ENCODE data around the gene PCDHA1. TPM values are rescaled to one million over a fixed set of nuclear protein-coding genes. Genes with fewer than 3 reads are reported as not detected.

The PCDHA1 gene
- polyA plus RNA-seq, 1 of the 3 experiments (the other 2 are of a cell fraction): 0.16 TPM

DNA sequence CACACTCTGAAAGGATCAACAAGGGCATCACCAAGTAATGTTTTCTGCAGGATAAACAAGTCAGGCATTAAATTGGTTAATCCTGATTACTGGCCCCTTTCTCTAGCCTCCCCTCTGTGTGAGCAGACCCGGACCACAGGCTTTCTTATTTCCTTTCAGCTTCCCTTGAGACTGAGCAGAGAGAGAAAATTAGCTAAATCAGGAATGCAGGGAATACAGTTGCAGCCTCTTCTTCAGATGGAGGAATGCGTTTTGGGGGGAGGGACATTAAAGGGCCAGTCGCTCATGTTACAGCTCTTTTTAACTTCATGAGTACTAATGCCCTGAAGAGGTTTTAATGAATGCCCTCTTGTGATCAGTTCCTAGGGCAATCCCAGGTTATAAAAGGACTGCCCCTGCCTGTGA is 200.2 kb downstream of the PCDHA1 start (continued):
- TF ChIP-seq CTCF (IDR thresholded peaks at IDR 0.05): no peak
- TF ChIP-seq TEAD4 (IDR thresholded peaks at IDR 0.05; ENCODE audit: borderline replicate concordance, insufficient read depth): no peak
- TF ChIP-seq RCOR1 (IDR thresholded peaks at IDR 0.05; ENCODE audit: low read length): no peak
- TF ChIP-seq JUND (IDR thresholded peaks at IDR 0.05): no peak
- TF ChIP-seq NRF1 (IDR thresholded peaks at IDR 0.05; ENCODE audit: low read depth, low read length): no peak
- no peak for TF ChIP-seq TAF1 (IDR thresholded peaks at IDR 0.05; ENCODE audit: borderline replicate concordance, low read depth, low read length)

GRCh38 chr5:140988100-140988499 is 202.2 kb downstream of the PCDHA1 start:
- Histone ChIP-seq H3K27ac (ENCODE audit: low read depth in 2 of 2, low read length in 1 of 2) (no peak overlapping the region; a peak in 1 of 4 replicates), H3F3A (replicated peaks; ENCODE audit: insufficient read depth) (no peaks in the 10 kb centered on the region), H3K9me2 (no peaks in the 10 kb centered on the region), H3K36me3 (replicated peaks in 1 of 2; ENCODE audit: control insufficient read depth in 1 of 2, insufficient read depth in 2 of 2, low read length in 1 of 2) (peaks cover 0 to under 1% of the 10 kb centered on the region in 2 experiments), H3K4me2 (no peak overlapping the region), H3K9ac (no peak overlapping the region), H2AFZ (ENCODE audit: low read depth) (no peak overlapping the region), H3K4me1 (ENCODE audit: control insufficient read depth in 1 of 2, insufficient read depth in 2 of 2, low read depth in 1 of 2, low read length in 1 of 2) (peaks cover 0 to 19% of the 10 kb centered on the region in 2 experiments; a peak in 2 of 4 replicates), H3K27me3 (ENCODE audit: insufficient read depth) (no peaks in the 10 kb centered on the region), H4K20me1 (ENCODE audit: insufficient read depth) (no peaks in the 10 kb centered on the region), H3K4me3 (ENCODE audit: low read depth in 2 of 2, low read length in 1 of 2) (no peak overlapping the region), H3K9me3 (no peaks in the 10 kb centered on the region), H3K79me2 (ENCODE audit: insufficient read depth) (no peaks in the 10 kb centered on the region)
- POLR2A ChIA-PET: no interaction called here
- CTCF ChIA-PET: interaction anchor here (1.5 kb wide), 2 partner anchors 52 to 146 kb away, joined by 4 to 10 read pairs; no protein-coding TSS in a partner anchor
- 54% methylated on average over 5 of the region's 5 CpGs for WGBS (ENCODE audit: low lambda C conversion rate)
- no peak for DNase-seq
- no peak for TF ChIP-seq FOSL2 (IDR thresholded peaks at IDR 0.05; ENCODE audit: borderline replicate concordance, low read depth)
- TF ChIP-seq MXI1 (IDR thresholded peaks at IDR 0.05; ENCODE audit: low read depth, low read length): peak; percentile 42; the same call in 1 of the 2 replicates

- ChIA-PET CTCF (interaction anchor here (1.5 to 1.9 kb wide), 3 partner anchors 10 to 147 kb away, joined by 4 to 10 read pairs (median 4); no protein-coding TSS in a partner anchor), POLR2A (no interaction called here)
- Histone ChIP-seq H3K9me2 (no peaks in the 10 kb centered on the region), H3K4me2 (no peak overlapping the region), H4K20me1 (ENCODE audit: insufficient read depth) (no peaks in the 10 kb centered on the region), H3K4me1 (ENCODE audit: control insufficient read depth in 1 of 2, insufficient read depth in 2 of 2, low read depth in 1 of 2, low read length in 1 of 2) (peaks cover 0 to 19% of the 10 kb centered on the region in 2 experiments; a peak in 2 of 4 replicates), H3K4me3 (ENCODE audit: low read depth in 2 of 2, low read length in 1 of 2) (no peak overlapping the region), H3K27ac (ENCODE audit: low read depth in 2 of 2, low read length in 1 of 2) (peak overlapping the region in 1 of 2 experiments; percentile 6; a peak in 1 of 4 replicates), H3K79me2 (ENCODE audit: insufficient read depth) (no peaks in the 10 kb centered on the region), H3F3A (replicated peaks; ENCODE audit: insufficient read depth) (no peaks in the 10 kb centered on the region), H3K27me3 (ENCODE audit: insufficient read depth) (no peaks in the 10 kb centered on the region), H3K36me3 (replicated peaks in 1 of 2; ENCODE audit: control insufficient read depth in 1 of 2, insufficient read depth in 2 of 2, low read length in 1 of 2) (no peaks in the 10 kb centered on the region), H2AFZ (ENCODE audit: low read depth) (no peak overlapping the region), H3K9ac (no peak overlapping the region), H3K9me3 (no peaks in the 10 kb centered on the region)
- no peak for DNase-seq
- 54% methylated on average over 5 of the region's 5 CpGs for WGBS (ENCODE audit: low lambda C conversion rate)
- no peak for TF ChIP-seq GABPA (IDR thresholded peaks at IDR 0.05; ENCODE audit: low read depth)
- no peak for TF ChIP-seq CTCF (IDR thresholded peaks at IDR 0.05)
Observed at GRCh38 chr5:140988608-140989007, 202.7 kb downstream of the PCDHA1 start.
